Measurements from ENCODE around the gene TGIF2. TPM values are rescaled to one million over a fixed set of nuclear protein-coding genes. Genes with fewer than 3 reads are reported as not detected.

The TGIF2 gene
- total RNA-seq, 1 donor from 2014 or later = 6.1 TPM

- intact Hi-C loops (cut with DNase I) = no loop called here
- DNase-seq (ENCODE audit: low spot score) = no peak
Measured at GRCh38 chr20:36573798-36574365, 485 bp downstream of the TGIF2 start.

GRCh38 chr20:36574366-36575135 lies 1.2 kb downstream of the TGIF2 start:
- intact Hi-C loops (cut with DNase I) = no loop called here
- no peak for DNase-seq (ENCODE audit: low spot score)

GRCh38 chr20:36576081-36576445 lies 2.7 kb downstream of the TGIF2 start:
- intact Hi-C loops (cut with DNase I) = no loop called here
- DNase-seq (ENCODE audit: low spot score) = no peak

GRCh38 chr20:36578356-36579041 lies 5.1 kb downstream of the TGIF2 start:
- DNase-seq (ENCODE audit: low spot score) = no peak
- intact Hi-C loops (cut with DNase I) = no loop called here

- no peak for DNase-seq (ENCODE audit: low spot score)
- intact Hi-C loops (cut with DNase I) = no loop called here
Measured at GRCh38 chr20:36579996-36580545, 6.7 kb downstream of the TGIF2 start.

- no peak for DNase-seq (ENCODE audit: low spot score)
- intact Hi-C loops (cut with DNase I) = no loop called here
Measured at GRCh38 chr20:36582322-36582721, 8.9 kb downstream of the TGIF2 start.

GRCh38 chr20:36582821-36583220 lies 9.4 kb downstream of the TGIF2 start:
- DNase-seq (ENCODE audit: low spot score) = no peak
- intact Hi-C loops (cut with DNase I) = no loop called here

GRCh38 chr20:36584018-36584481 lies 10.7 kb downstream of the TGIF2 start:
- DNase-seq (ENCODE audit: low spot score) = no peak
- intact Hi-C loops (cut with DNase I) = no loop called here

- DNase-seq (ENCODE audit: low spot score) = no peak
- intact Hi-C loops (cut with DNase I) = no loop called here
Measured at GRCh38 chr20:36585410-36586125, 12.2 kb downstream of the TGIF2 start.

- no peak for DNase-seq (ENCODE audit: low spot score)
- intact Hi-C loops (cut with DNase I) = no loop called here
Measured at GRCh38 chr20:36587388-36588070, 14.1 kb downstream of the TGIF2 start.

- intact Hi-C loops (cut with DNase I) = loop anchor here (10.0 kb wide), 1 partner anchor 376 kb away; no protein-coding TSS in a partner anchor
- DNase-seq (ENCODE audit: low spot score) = no peak
Measured at GRCh38 chr20:36591281-36591680, 17.9 kb downstream of the TGIF2 start.

GRCh38 chr20:36591854-36592641 lies 18.7 kb downstream of the TGIF2 start:
- intact Hi-C loops (cut with DNase I) = loop anchor here (10.0 kb wide), 1 partner anchor 377 kb away; no protein-coding TSS in a partner anchor
- DNase-seq (ENCODE audit: low spot score) = no peak

- DNase-seq (ENCODE audit: low spot score) = no peak
- intact Hi-C loops (cut with DNase I) = loop anchor here (10.0 kb wide), 1 partner anchor 379 kb away; no protein-coding TSS in a partner anchor
Measured at GRCh38 chr20:36593347-36593929, 20.0 kb downstream of the TGIF2 start.

GRCh38 chr20:36599912-36600345 lies 26.5 kb downstream of the TGIF2 start:
- intact Hi-C loops (cut with DNase I) = loop anchor here (10.0 kb wide), 2 partner anchors 265 to 385 kb away; a partner anchor contains a TSS

GRCh38 chr20:36601540-36601939 lies 28.1 kb downstream of the TGIF2 start:
- DNase-seq (ENCODE audit: low spot score) = no peak
- intact Hi-C loops (cut with DNase I) = loop anchor here (10.0 kb wide), 1 partner anchor 263 kb away; a partner anchor contains a TSS

More at GRCh38 chr20:36599912-36600345, 26.5 kb downstream of the TGIF2 start:
- no peak for DNase-seq (ENCODE audit: low spot score)

GRCh38 chr20:36604952-36605398 lies 31.6 kb downstream of the TGIF2 start:
- no peak for DNase-seq (ENCODE audit: low spot score)
- intact Hi-C loops (cut with DNase I) = loop anchor here (2.0 to 10.0 kb wide), 3 partner anchors 48 to 282 kb away; a partner anchor contains a TSS

- intact Hi-C loops (cut with DNase I) = loop anchor here (2.0 to 10.0 kb wide), 3 partner anchors 49 to 282 kb away; a partner anchor contains a TSS
- DNase-seq (ENCODE audit: low spot score) = peak; percentile 99
Measured at GRCh38 chr20:36605399-36606157, 32.2 kb downstream of the TGIF2 start, which contains the start of gene RAB5IF. Gene RAB5IF, plus strand, starts transcription at chr20:36605779. Its CDS starts 173 bp downstream, at chr20:36605952.
